Measurements from ENCODE around the gene FNTB.

- TF ChIP-seq CTCF (IDR thresholded peaks at IDR 0.05 in 2 of 3, conservative IDR thresholded peaks at IDR 0.05 in 1 of 3; ENCODE audit: borderline replicate concordance in 1 of 3, insufficient read depth in 1 of 3, low read depth in 2 of 3, low read length in 2 of 3) (0 out of 6 replicates have a peak, but pooled peaks of 1 of the 3 experiments have one; percentile 16), ZBTB33 (IDR thresholded peaks at IDR 0.05; ENCODE audit: extremely low read depth, insufficient replicate concordance, low read length) (no peak), MAX (IDR thresholded peaks at IDR 0.05) (no peak), EZH2 (IDR thresholded peaks at IDR 0.05) (no peak), POLR2A (IDR thresholded peaks at IDR 0.05; ENCODE audit: borderline replicate concordance, extremely low read depth, insufficient read depth, insufficient read length) (no peak), EZH2phosphoT487 (IDR thresholded peaks at IDR 0.05; ENCODE audit: borderline replicate concordance) (no peak), SIN3A (IDR thresholded peaks at IDR 0.05; ENCODE audit: low read depth) (no peak), RAD21 (IDR thresholded peaks at IDR 0.05; ENCODE audit: low read depth) (no peak), CEBPB (IDR thresholded peaks at IDR 0.05; ENCODE audit: low read depth) (no peak)
These were observed 18.0 kb upstream of the FNTB start for GRCh38 chr14:64968651-64969050.
